ENCODE measurements around the gene TNFRSF12A.

TNFRSF12A gene

GRCh38 chr16:3058139-3059030 is 38.2 kb downstream of the TNFRSF12A start:
- DNase-seq (ENCODE audit: low spot score) (no peak), ATAC-seq (ENCODE audit: low read depth) (peak; percentile 40)
- Histone ChIP-seq H3K4me3 (ENCODE audit: severe bottlenecking) (peak overlapping the region; percentile 98), H3K36me3 (ENCODE audit: low read depth) (no peaks in the 10 kb centered on the region), H3K27ac (ENCODE audit: poor library complexity, severe bottlenecking) (peak overlapping the region; percentile 35), H3K9me3 (ENCODE audit: severe bottlenecking) (no peaks in the 10 kb centered on the region), H3K4me1 (ENCODE audit: insufficient read depth, poor library complexity, severe bottlenecking) (no peaks in the 10 kb centered on the region), H3K27me3 (ENCODE audit: insufficient read depth, poor library complexity, severe bottlenecking) (no peaks in the 10 kb centered on the region)
- no peak for TF ChIP-seq CTCF (IDR thresholded peaks at IDR 0.05; ENCODE audit: poor library complexity, severe bottlenecking)

GRCh38 chr16:3059041-3059722 is 39.0 kb downstream of the TNFRSF12A start:
- Histone ChIP-seq H3K4me1 (ENCODE audit: insufficient read depth, poor library complexity, severe bottlenecking) (no peaks in the 10 kb centered on the region), H3K9me3 (ENCODE audit: severe bottlenecking) (no peaks in the 10 kb centered on the region), H3K4me3 (ENCODE audit: severe bottlenecking) (peak overlapping the region; percentile 98), H3K27ac (ENCODE audit: poor library complexity, severe bottlenecking) (peak overlapping the region; percentile 35), H3K27me3 (ENCODE audit: insufficient read depth, poor library complexity, severe bottlenecking) (no peaks in the 10 kb centered on the region), H3K36me3 (ENCODE audit: low read depth) (no peaks in the 10 kb centered on the region)
- peak; percentile 98 for TF ChIP-seq CTCF (IDR thresholded peaks at IDR 0.05; ENCODE audit: poor library complexity, severe bottlenecking)
- no peak for DNase-seq (ENCODE audit: low spot score)
- ATAC-seq (ENCODE audit: low read depth), result peak; percentile 87

- H3K4me1 ChIP-seq (ENCODE audit: insufficient read depth, poor library complexity, severe bottlenecking), result peaks cover under 1% of the 10 kb centered on the region
- TF ChIP-seq CTCF (IDR thresholded peaks at IDR 0.05; ENCODE audit: poor library complexity, severe bottlenecking), result no peak
- DNase-seq (ENCODE audit: low spot score), result no peak
- peak overlapping the region; percentile 98 for H3K4me3 ChIP-seq (ENCODE audit: severe bottlenecking)
- no peak for ATAC-seq (ENCODE audit: low read depth)
- no peaks in the 10 kb centered on the region for H3K36me3 ChIP-seq (ENCODE audit: low read depth)
- no peaks in the 10 kb centered on the region for H3K9me3 ChIP-seq (ENCODE audit: severe bottlenecking)
- H3K27me3 ChIP-seq (ENCODE audit: insufficient read depth, poor library complexity, severe bottlenecking), result no peaks in the 10 kb centered on the region
- H3K27ac ChIP-seq (ENCODE audit: poor library complexity, severe bottlenecking), result peak overlapping the region; percentile 35
Measured at GRCh38 chr16:3059723-3060242, 39.6 kb downstream of the TNFRSF12A start.

GRCh38 chr16:3060339-3061127 is 40.4 kb downstream of the TNFRSF12A start:
- no peak for ATAC-seq (ENCODE audit: low read depth)

More at GRCh38 chr16:3060339-3061127, 40.4 kb downstream of the TNFRSF12A start:
- no peak for DNase-seq (ENCODE audit: low spot score)
- Histone ChIP-seq H3K27ac (ENCODE audit: poor library complexity, severe bottlenecking) (no peak overlapping the region), H3K4me1 (ENCODE audit: insufficient read depth, poor library complexity, severe bottlenecking) (peaks cover 8% of the 10 kb centered on the region), H3K9me3 (ENCODE audit: severe bottlenecking) (no peaks in the 10 kb centered on the region), H3K27me3 (ENCODE audit: insufficient read depth, poor library complexity, severe bottlenecking) (no peaks in the 10 kb centered on the region), H3K4me3 (ENCODE audit: severe bottlenecking) (no peak overlapping the region), H3K36me3 (ENCODE audit: low read depth) (no peaks in the 10 kb centered on the region)
- TF ChIP-seq CTCF (IDR thresholded peaks at IDR 0.05; ENCODE audit: poor library complexity, severe bottlenecking), result no peak

Data from RWPE2 (cell line).